Left lung (tissue), 10 donors: ENCODE results near the gene HMGN4. TPM values are rescaled to one million over a fixed set of nuclear protein-coding genes. Genes with fewer than 3 reads are reported as not detected.
A peak's percentile ranks its signal among the peaks of the same experiment; 100 is the strongest.
"Not testable (repeated sequence)": the region's sequence is repeated elsewhere in the genome, so short reads cannot be mapped to it uniquely, and the experiment has no call there.

Experiments used
- ATAC-seq: fragments of 200-7000 bp; cut with Tn5 transposase; one replicate; pipeline ENCODE4 v1.9.1; 2020; ENCODE audit warnings: moderate library complexity
- DNase-seq, 4 donors: peaks; one replicate each; pipeline ENCODE4 v3.0.0-alpha.2; 2013 to 2020
- H3K27ac ChIP-seq, 2 donors: fragments of 200-600 bp; sonication (generic) in 1 of 2; one replicate each; pipeline versions ENCODE4 v1.5.0 to v1.8.0; 2020 to 2021
- H3K27me3 ChIP-seq, 2 donors: fragments of 200-600 bp; sonication (generic) in 1 of 2; one replicate each; pipeline versions ENCODE4 v1.5.0 to v1.8.0; 2020 to 2021
- H3K36me3 ChIP-seq, 2 donors: fragments of 200-600 bp; sonication (generic) in 1 of 2; one replicate each; pipeline versions ENCODE4 v1.5.0 to v1.8.0; 2020 to 2021
- H3K4me1 ChIP-seq, 2 donors: fragments of 200-600 bp; one replicate each; pipeline ENCODE4 v1.8.0; 2021
- H3K4me3 ChIP-seq, 2 donors: fragments of 200-600 bp; sonication (generic) in 1 of 2; one replicate each; pipeline versions ENCODE4 v1.5.0 to v1.8.0; 2020 to 2021; ENCODE audit warnings: mild to moderate bottlenecking in 1 of 2
- H3K9me3 ChIP-seq, 2 donors: fragments of 200-600 bp; sonication (generic) in 1 of 2; one replicate each; pipeline versions ENCODE4 v1.5.0 to v1.8.0; 2020 to 2021
- intact Hi-C, 2 donors: fragments of 100-400 bp; cut with DNase I; formaldehyde crosslinking; loops; one replicate each; pipeline versions ENCODE4 v1.11.2 to v1.14.2; 2022
- polyA plus RNA-seq, 6 donors: library from polyadenylated mRNA; unstranded; fragments of 120-200 nt; gene quantifications; one replicate each; pipeline ENCODE4 v1.2.1, GENCODE V29; 2013; ENCODE audit not compliant: insufficient read length in 6 of 6
- total RNA-seq, 2 donors: library from RNA; stranded (reverse); fragmentation: NEBNext Ultra II Directional; extraction: Animal tissue kit (Norgen Biotek cat#: 25700); gene quantifications; one replicate each; pipeline ENCODE4 v1.2.1, GENCODE V29; 2021
- TF ChIP-seq, protein P1 (sequence below), 2 donors: fragments of 200-600 bp; sonication (generic) in 1 of 2; IDR thresholded peaks; one replicate each; pipeline versions ENCODE4 v1.5.0 to v1.8.0; 2021; ENCODE audit warnings: antibody characterized with exemption in 2 of 2
- donor health status: DM: no; HTN: yes; CAD: no.
- donor health status: DM: no; HTN: no; CAD: no.

The HMGN4 gene
- total and polyA plus RNA-seq, 8 donors, result 41.2 to 83.1 (median 76.2) TPM

DNA sequence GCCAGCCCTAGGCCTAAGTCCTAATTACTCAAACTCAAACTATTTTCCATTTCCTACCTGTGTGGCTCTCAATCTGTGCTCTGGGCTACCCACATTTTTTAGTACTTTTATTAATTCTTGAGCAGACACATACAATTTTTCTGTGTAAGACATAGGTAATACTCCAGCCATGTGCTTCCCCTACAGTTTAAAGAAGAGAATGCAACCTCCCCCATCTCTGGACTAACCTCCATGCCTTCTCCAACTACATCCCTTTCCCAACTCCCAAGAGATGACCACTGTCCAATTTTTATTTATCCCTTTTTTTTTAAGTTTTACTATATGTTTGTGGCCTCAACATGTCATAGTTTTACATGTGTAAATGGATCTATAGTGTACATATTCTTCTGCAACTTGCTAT is 5.8 kb downstream of the HMGN4 start:
- intact Hi-C loops, result no loop called here
- H3K27ac ChIP-seq, result no peak overlapping the region
- H3K36me3 ChIP-seq, result peaks cover 0 to 31% of the 10 kb centered on the region in 2 donors
- TF ChIP-seq, protein P1, sequence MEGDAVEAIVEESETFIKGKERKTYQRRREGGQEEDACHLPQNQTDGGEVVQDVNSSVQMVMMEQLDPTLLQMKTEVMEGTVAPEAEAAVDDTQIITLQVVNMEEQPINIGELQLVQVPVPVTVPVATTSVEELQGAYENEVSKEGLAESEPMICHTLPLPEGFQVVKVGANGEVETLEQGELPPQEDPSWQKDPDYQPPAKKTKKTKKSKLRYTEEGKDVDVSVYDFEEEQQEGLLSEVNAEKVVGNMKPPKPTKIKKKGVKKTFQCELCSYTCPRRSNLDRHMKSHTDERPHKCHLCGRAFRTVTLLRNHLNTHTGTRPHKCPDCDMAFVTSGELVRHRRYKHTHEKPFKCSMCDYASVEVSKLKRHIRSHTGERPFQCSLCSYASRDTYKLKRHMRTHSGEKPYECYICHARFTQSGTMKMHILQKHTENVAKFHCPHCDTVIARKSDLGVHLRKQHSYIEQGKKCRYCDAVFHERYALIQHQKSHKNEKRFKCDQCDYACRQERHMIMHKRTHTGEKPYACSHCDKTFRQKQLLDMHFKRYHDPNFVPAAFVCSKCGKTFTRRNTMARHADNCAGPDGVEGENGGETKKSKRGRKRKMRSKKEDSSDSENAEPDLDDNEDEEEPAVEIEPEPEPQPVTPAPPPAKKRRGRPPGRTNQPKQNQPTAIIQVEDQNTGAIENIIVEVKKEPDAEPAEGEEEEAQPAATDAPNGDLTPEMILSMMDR (IDR thresholded peaks at IDR 0.05), result peak in 1 of 2 donors; percentile 18
- no peaks in the 10 kb centered on the region for H3K27me3 ChIP-seq
- no peak for DNase-seq
- H3K4me1 ChIP-seq, result peaks cover 0 to 16% of the 10 kb centered on the region in 2 donors
- no peak overlapping the region for H3K4me3 ChIP-seq
- no peak for ATAC-seq
- no peaks in the 10 kb centered on the region for H3K9me3 ChIP-seq

DNA sequence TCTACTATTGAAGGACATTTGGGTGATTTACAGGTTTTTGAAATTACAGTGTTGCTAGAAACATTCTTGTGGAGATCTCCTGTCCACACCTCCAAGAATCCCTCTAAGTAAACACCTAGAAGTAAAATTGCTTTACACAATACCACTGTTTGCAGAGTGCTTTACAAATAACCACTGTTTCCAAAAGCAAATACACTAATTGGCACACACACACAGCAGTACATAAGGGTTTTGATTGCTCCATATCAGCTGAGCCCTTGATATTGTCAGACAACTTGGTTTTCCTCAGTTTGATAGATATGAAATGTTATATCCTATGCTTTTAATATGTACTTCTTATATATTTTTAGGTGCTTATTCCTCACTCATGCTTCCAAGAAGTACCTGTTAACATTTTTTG is 6.3 kb downstream of the HMGN4 start:
- no peaks in the 10 kb centered on the region for H3K27me3 ChIP-seq
- intact Hi-C loops, result no loop called here
- TF ChIP-seq, protein P1 (IDR thresholded peaks at IDR 0.05), result no peak
- DNase-seq, result no peak
- H3K9me3 ChIP-seq, result no peaks in the 10 kb centered on the region
- peaks cover 0 to 31% of the 10 kb centered on the region in 2 donors for H3K36me3 ChIP-seq
- H3K27ac ChIP-seq, result no peak overlapping the region
- peaks cover 0 to 11% of the 10 kb centered on the region in 2 donors for H3K4me1 ChIP-seq
- no peak overlapping the region for H3K4me3 ChIP-seq
- ATAC-seq, result peak; percentile 86

DNA sequence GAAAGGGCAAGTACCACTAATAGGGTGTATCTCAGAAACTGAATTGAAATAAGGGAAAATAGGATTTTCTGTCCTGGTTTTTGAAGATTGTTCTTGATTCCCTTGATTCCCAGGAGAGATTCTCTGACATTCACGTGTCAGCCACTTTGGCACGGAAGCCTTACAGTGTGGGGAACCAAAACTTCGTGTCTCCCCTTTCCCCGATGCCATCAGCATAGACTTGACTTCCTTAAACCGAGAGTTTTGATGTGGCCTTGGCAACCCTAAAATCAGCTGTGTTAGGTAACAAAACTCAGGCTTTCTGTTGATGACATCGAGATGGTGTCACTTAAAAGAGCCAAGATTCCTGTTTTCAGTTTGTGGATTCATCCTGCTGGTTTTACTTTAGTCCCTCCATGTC is 7.5 kb downstream of the HMGN4 start:
- H3K9me3 ChIP-seq, result no peaks in the 10 kb centered on the region
- H3K4me1 ChIP-seq, result peaks cover 0 to 12% of the 10 kb centered on the region in 2 donors
- H3K27ac ChIP-seq, result no peak overlapping the region
- H3K36me3 ChIP-seq, result peaks cover 0 to 31% of the 10 kb centered on the region in 2 donors
- H3K4me3 ChIP-seq, result no peak overlapping the region
- TF ChIP-seq, protein P1 (IDR thresholded peaks at IDR 0.05), result no peak
- intact Hi-C loops, result no loop called here
- ATAC-seq (peak; percentile 21), DNase-seq (no peak)
- no peaks in the 10 kb centered on the region for H3K27me3 ChIP-seq

DNA sequence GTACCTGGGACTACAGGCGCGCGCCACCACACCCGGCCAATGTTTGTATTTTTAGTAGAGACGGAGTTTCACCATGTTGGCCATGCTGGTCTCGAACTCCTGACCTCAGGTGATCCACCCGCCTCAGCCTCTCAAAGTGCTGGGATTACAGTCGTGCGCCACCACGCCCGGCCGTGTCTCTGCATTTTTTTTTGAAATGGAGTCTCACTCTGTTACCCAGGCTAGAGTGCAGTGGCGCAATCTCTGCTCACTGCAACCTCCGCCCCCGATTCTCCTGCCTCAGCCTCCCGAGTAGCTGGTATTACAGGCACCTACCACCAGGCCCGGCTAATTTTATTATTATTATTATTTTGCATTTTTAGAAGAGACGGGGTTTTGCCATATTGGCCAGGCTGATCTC is 9.2 kb downstream of the HMGN4 start:
- peaks cover 0 to 14% of the 10 kb centered on the region in 2 donors for H3K4me1 ChIP-seq
- H3K4me3 ChIP-seq, H3K27me3 ChIP-seq, H3K9me3 ChIP-seq, intact Hi-C loops, H3K27ac ChIP-seq, DNase-seq, ATAC-seq: not testable (repeated sequence)
- H3K36me3 ChIP-seq, result peaks cover 0 to 24% of the 10 kb centered on the region in 2 donors

DNA sequence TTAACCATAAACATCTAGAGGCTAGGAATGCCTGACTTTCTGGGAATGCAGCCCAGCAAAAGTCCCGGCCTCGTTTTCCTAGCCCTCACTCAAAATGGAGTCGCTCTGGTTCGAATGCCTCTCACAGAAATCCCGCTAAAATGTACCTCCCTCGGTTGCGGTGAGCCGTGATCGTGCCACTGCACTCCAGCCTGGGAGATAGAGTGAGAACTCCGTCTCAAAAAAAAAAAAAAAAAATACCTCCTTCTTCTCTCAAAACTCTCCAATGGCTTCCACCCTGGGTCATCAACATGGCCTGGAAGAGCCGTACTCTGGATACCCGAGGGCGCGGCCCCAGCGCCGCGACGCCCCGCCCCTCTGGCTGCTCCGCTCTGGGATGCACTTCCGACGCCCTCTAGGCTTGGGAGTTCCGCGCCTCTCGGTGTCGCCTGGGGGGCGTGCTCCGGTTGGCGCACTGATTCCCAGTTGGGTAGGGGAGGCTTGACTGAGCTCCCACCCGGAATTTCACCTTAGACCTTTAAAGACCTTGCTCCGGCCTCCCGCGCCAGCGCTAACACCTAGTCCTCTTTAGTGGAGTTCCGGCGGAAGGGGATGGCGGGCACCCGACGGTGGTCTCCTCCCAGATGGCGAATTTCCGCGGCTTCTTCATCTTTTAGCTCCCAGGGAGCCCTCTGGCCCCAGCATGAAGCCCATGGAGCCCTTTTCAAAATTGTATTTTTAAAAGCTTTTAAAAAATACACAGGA is 12.3 kb downstream of the HMGN4 start:
- TF ChIP-seq, protein P1 (IDR thresholded peaks at IDR 0.05), result no peak
- Histone ChIP-seq H3K27ac (peak overlapping the region in 1 of 2 donors; percentile 21), H3K9me3 (no peaks in the 10 kb centered on the region), H3K4me1 (peaks cover 0 to 34% of the 10 kb centered on the region in 2 donors), H3K27me3 (no peaks in the 10 kb centered on the region), H3K4me3 (peak overlapping the region; percentile 42 to 62), H3K36me3 (peaks cover 0 to 5% of the 10 kb centered on the region in 2 donors)
- DNase-seq (peak; percentile 73 to 92 (median 77)), ATAC-seq (peak; percentile 73)
- intact Hi-C loops, result no loop called here
